Stimulated activated CD8-positive, alpha-beta memory T cell treated with anti-CD3 and anti-CD28 coated beads, Interleukin-7, amount 100 ng/mL, for 48 hours (primary cell): ENCODE data around the gene BTG2.
A peak's percentile ranks its signal among the peaks of the same experiment; 100 is the strongest.

Experiments used
- DNase-seq, 2 donors: peaks; one replicate each; pipeline ENCODE4 v3.0.0-alpha.2; 2020; ENCODE audit warnings: low read depth in 1 of 2; ENCODE audit errors: extremely low read depth in 1 of 2

Gene BTG2

GRCh38 chr1:203335503-203335902 lies 30.2 kb downstream of the BTG2 start:
- no peak for DNase-seq

GRCh38 chr1:203336097-203336496 lies 30.8 kb downstream of the BTG2 start:
- DNase-seq, result no peak

DNA sequence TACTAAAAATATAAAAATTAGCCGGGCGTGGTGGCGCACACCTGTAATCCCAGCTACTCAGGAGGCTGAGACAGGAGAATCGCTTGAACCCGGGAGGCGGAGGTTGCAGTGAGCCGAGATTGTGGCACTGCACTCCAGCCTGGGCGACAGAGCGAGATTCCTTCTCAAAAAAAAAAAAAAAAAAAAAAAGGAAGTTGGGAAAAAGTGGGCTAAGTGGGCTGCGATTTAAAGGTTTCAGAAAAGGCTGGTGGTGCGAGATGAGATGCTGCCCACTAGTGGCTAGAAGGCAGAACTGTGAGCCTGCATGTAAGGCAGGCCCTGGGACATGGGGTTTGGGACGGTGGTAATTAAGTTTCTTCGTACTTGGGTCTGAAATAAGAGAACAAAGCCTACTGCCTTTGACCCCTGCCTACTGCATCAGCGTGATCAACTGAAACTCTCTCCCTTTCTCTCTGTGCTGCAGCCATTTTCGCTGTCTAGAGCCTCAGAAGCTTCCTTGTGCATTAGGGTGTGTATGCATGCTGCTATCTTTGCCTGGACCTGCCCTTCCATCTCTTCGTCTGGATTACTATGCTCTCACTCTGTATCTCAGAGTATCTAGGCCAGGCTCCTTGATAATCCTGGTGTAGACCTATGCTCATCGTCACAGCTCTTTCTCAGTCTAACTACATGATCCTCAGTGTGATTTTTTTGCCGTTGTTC lies 33.2 kb downstream of the BTG2 start:
- no peak for DNase-seq

DNA sequence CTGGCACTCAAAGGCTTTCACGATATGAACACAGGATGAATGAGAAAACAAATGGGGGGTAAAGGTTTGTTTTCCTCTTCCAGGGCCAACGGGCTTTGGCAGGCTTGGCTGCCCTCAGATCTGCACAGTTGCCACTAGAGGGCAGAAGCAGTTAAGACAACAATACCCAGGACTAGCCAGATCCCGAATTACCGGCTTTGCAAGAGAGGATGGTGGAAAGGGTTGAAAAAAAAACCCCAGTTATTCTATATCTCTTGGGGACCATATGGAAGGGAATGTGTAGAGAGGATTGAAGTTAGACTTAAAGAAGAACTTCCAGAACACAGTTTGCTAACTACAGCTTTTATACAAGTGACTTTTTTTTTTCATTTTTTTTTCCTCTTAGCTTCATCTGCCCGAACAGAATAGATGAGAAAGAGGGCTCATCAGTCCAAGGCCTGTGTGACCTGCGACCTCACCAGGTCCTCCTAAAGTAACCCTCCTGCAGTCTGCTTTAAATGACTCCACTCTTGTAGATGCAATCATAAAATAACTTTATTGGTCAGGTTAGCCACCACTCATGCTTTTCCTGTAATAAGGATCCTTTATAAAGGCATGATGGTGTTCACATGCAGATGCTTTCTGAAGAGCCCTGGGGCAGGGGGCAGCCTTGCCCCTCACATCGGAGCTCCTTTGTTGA lies 34.9 kb downstream of the BTG2 start:
- peak in 1 of 2 donors; percentile 41 for DNase-seq

DNA sequence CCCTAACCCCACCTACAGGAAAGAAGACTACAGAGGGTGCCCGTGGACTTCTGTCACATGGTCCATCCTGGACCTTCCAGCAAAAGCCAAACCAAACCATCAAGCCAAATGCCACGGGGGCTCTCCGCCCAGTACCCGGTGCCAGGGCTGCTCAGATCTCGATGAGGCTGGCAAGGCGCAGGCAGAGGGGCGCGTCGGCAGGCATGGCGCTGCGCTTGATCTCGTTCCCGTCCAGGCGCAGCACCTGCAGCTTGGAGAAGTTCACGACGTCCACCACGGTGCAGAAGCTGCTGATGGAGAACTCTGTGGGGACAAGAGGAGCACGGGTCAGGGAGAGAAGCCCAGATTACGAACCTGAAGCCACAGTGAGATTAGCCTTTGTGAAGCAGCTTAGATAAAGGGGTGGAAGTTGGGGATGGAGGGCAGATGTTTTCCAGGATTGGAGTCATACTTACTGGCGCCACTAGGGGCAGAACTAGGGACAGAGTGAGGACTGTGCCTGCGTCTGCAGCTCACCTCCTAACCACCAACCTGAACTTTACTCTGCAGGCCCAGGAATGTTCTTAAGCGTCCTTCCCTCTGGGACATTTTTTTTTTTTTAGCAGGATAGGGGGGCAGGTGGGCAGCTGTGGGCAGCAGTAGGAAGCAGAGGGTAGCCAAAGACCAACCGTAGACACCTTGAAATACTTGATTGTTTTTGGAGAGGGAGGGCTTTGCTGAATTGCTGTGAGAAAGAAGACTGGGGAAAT lies 37.0 kb downstream of the BTG2 start:
- no peak for DNase-seq

GRCh38 chr1:203343956-203344754 lies 38.8 kb downstream of the BTG2 start:
- DNase-seq, result no peak

DNA sequence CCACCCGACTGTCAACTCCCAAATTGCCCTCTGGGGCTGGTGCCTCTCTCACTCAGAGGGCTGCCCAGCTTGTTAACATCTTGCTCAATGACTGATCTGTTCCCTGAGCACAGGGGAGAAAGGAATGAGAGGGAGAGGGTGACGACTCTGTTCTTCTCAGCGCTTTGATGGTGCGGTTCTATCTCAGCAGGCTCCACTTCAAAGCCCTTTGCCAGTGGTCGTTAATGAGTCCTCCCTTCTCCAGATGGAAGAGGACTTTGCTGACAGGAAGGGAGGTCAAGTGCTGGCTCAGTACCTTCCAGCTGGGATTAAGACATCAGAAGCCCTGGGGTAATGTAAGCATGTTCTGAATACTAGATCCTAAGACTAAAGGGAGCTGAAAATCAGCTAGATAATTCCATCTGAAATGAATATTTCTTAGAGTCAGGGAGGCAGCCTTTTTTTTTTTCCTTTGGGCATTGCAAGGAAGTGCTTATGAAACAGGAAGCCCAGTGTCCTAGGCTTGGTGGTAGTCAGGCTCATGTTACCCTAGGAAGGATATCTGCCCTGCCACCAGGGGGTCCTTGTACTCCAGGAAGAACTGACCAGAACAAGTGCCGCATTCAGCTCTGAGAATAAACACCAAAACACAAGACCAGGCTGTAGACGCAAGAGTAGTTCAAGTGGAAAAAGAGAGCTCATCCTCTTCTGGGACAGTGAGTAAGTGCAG lies 40.9 kb downstream of the BTG2 start:
- DNase-seq, result no peak

- no peak for DNase-seq
These were observed 41.4 kb downstream of the BTG2 start for GRCh38 chr1:203346769-203347102.

GRCh38 chr1:203349166-203349565 lies 43.8 kb downstream of the BTG2 start:
- no peak for DNase-seq

DNA sequence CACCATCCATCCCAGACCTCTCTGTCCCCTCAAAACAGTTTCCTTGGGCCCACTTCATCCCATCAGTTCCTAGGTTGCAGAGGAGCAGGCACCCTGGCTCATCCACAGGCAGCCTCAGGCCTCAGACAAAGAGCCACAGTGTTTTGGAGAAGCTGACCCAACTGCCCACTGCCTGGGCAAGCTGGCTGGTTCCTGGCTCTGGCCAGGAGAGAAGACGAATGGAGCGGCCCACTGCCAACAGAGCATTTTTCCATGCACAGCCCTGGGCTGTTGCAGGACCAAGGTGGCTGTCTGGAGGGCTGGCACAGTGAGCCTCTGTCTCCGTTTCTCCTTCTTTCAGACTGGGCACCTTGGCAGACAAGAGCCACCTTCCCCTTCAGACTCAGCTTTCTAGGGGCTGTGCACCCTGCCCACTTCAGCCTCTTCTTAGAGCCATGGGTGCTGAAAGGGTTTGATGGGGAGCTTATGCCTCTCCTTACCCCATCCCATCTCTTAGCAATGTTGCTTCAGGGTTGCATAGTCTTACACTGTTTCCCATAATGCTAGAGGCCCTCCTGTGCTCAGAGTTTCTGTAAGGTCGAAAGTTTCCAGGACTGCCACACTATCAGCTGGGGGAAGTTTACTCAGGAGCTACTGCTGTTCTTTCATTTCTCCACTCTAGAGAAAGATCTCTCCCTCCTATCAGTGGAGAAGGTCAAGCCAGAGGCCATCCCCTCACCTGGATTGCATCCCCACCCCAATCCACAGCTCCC lies 44.6 kb downstream of the BTG2 start:
- no peak for DNase-seq

DNA sequence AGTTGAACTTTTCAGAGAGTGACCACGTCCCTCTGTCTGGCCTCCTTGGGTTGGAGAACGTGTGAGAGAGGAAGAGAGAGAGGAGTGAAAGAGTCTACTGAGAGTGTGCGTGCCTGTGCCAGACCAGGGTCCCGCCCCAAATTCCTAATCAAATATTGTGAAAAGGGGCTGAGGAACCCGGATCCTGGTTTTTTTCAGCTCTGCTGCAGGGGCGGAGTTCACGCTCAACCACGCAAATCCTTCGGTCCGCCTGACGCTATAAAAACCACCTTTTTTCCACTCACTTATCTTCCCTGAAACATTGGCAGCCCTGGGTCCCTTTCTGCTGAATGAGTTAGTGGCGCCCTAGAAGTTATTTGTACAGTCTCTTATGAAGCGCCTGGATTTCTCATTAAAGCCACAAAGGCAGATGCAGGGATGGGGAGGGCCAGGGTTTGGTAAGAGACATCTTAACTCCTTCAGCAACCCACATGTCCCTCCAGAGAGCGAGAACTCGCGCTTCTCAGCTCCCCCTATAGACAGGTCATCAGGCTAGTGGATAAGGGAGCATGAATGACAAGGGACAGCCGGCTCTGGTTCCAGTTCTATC lies 45.8 kb downstream of the BTG2 start, which contains the start of gene FMOD:
TSS of gene FMOD (minus strand) at position 86 of the 589 bp plus-strand sequence. CDS start 2,852 bp downstream, outside the sequence.
- no peak for DNase-seq

DNA sequence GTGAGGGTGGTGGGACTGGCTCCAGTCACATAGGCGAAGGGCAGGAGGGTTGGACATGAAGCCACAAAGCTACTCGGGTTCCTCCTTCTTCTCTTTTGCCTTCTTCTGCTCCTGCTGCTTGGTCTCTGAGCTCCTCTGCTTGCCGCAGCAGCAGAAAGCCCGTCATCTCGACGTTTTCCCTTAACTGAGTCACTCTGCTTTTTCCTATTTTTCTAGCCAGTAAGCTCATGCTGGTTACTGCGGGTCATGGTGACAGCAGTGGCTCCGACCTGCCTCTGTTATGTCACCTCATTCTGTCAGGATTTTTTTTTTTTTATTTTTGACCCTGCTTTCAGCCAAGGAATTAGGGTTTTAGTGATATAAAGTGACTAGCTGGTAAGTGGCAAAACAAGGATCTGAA lies 48.2 kb downstream of the BTG2 start:
- DNase-seq, result no peak

- no peak for DNase-seq
These were observed 48.9 kb downstream of the BTG2 start for GRCh38 chr1:203354246-203354645.

GRCh38 chr1:203359010-203359571 lies 53.8 kb downstream of the BTG2 start:
- no peak for DNase-seq
